NCI-H748 (cell line): ENCODE measurements around the gene WDR49.

Experiments used
- DNase-seq: peaks from one replicate; lab custom pipeline; 2025; ENCODE audit not compliant: unreplicated experiment; lab: John Stamatoyannopoulos, UW

WDR49 gene

DNA sequence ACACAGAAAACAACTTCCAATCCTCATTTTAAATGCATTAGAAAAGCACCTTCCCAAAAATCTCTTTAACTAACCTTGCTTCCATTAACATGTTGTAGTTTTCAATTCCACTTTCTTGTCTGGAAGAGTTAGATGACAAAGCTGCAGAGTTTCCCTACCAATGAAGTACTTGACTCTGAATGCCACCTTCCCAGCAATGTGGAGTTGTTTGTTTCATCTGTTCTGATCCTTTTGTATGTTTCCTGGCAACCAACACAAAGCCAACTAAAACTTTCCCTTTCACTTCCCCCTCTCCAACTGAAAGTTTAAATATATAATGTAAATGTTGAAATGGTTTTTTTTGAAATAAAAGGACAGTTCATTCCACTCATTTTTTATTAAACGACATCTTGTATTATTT is at the start of gene WDR49:
Gene WDR49, minus strand, starts transcription at position 183 of the 400 bp plus-strand sequence. CDS start 517 bp downstream, outside the sequence.
- peak; percentile 20 for DNase-seq

DNA sequence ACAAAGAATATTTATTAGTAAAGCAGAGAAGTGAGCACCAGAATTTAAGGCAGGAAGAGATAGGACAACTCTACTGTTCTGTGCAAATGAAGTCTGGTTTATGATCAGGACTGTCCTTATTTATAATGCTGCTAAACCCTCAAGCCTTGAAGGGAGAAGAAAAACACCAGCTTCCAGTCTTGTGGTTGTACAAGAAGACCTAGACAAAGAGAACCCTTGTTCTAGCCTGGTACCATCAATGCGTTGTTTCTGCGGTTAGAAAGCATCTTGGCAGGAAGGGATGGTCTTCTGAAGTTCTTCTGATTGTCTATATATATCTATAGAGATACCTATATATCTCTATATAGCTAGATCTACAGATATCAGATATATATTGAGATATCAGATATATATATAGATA is 47.2 kb upstream of the WDR49 start:
- DNase-seq = no peak

DNA sequence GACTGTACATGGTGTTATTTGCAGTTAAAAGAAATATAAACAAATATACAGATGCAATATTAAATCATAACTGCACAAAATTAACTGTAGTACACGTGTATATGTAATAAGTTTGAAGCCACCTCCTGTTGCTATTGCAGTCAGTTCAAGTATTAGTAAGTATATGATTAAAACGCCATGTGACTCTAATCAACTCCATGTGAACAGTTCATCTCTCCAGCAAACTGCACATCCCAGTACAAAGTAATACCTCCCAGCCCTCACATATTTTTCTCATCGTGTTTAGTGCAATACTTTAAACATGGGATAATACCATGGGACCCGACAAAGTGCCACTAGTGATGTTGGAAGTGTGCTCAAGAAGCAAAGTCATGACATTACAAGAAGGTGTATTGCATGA is 46.3 kb upstream of the WDR49 start:
- no peak for DNase-seq

DNA sequence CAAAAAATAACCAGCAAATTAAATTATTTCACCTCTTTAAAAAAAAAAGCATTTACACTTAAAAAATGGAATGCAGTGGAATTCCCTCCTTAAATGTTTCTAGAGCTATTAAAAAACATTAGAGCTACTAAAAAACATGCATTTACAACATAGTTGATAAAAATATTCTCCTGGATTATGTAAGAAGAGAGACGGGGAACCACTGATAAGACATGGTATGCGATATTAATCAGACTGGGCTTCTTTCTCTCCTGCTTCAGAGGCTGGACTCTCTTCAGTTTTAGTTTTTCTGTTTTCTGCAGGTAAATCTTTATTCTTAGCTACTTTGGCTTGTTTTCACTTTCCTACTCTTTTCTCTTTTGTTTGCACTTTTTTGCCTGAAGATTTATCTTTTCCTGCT is 40.4 kb upstream of the WDR49 start:
- DNase-seq = no peak

DNA sequence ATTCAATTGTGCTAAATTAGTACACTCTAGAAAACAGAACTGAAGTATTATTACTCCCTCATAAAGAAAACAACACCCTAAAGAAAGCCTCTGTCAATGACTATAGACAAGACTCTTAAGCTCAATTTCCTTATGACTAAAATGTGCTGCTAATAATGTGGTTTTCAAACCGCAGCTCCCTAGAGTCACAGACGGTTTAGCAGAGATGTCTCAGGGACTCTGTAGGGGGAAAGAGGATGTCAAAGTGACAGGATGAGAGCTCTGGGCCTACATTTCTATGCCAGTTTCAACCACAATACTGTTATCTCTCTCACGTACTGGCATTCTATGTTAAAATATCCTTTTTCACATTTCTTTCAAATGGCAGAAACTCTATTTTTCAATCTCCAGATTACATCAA is 37.6 kb upstream of the WDR49 start:
- no peak for DNase-seq

DNA sequence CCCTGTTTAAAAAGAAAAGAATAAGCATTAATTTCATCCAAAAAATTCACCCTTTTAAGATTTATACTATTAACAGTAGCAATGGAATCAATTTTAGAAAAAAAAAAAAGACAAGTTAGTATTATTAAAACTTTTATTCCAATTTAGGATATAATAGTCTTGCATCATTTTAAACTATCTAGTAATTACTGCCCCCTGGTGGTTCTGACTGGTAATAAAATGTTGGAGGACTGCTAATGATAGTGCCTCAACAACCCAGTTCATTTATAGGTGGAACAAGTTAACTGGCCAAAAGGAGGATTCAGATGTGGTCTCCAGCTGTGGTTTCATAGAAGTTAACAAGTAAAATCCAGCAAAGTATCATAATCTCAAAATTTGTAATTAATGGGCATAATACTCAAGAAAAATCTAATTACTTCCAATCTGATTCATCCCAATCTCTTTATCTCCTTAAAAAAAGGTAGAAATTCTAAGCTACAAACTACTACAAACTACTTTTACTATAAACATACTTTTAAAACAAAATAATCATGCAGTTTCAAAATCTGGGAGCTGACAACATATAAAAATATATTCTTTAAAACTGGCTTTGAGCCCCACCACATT is 30.7 kb upstream of the WDR49 start:
- peak; percentile 50 for DNase-seq

DNA sequence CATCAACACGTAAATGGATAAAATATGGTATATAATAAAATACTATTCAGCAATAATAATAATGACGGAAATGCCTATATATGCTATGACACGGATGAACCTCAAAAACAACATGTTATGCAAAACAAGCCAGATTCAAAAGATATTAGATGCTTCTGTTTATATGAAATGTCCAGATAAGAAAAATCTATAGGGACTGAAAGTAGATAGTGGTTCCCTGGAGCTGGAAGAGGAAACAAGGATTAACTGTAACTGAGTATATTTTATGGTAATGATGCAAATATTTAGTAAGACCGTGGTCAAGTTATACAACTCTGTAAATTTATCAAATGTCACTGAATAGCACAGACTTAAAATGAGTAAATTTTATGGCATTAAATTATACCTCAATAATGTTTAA is 25.8 kb upstream of the WDR49 start:
- no peak for DNase-seq

DNA sequence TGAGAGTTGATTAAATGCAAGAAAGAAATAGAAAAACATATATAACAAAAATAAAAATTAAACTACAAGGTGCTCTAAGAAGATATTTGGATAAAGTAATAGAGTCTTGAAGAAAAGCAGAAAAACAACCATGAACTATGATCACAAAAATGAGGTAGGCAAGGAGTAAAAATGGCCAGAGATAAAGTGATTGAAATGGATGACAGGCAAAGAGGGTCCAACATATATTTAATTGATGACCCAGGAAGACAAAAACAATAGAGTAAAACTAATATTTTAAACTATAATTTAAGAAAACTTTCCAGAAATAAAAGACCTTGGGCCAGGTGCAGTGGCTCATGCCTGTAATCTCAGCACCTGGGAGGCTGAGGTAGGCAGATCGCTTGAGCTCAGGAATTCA is 22.1 kb upstream of the WDR49 start:
- DNase-seq = no peak

DNA sequence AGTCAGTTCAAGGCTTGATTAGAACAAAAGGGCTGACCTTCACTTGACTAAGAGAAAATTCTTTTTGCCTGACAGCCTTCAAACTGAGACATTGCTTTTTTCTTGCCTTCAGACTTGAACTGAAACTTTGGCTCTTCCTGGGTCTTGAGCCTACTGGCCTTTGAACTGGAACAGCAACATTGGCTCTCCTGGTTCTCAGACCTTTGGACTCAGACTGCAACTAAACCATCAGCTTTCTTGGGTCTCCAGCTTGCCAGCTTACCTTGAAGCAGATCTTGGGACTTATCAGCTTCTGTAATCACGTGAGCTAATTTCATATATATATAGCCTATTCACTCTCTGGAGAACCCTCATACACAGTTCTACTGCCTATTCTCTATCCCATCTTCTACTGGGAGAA is 19.5 kb upstream of the WDR49 start:
- DNase-seq = no peak

DNA sequence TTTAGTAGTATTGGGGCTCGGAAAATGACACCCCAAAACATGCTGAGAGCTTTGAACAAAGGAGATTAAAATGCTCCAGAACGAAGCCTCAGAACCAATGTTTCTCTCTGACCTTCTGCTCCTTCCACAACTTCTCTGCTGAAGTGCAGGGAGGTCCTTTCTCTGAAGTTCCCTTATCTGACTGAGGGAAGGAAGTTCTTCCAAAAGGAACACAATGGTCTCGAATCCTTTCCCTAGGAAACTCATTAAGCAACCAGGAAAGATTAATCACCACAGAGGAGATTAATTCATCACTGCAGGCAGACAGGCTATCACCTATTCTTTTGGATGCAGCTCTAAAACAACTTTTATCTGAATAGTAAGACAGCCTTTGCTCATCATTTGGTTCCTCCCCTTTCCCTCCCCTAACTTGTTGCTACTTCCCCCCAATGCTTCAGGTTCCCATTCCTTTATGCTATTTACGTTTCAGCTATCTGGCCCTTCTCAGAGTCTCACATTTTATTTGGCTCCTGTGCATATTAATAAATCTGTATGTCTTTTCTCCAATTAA is 18.2 kb upstream of the WDR49 start:
- no peak for DNase-seq

DNA sequence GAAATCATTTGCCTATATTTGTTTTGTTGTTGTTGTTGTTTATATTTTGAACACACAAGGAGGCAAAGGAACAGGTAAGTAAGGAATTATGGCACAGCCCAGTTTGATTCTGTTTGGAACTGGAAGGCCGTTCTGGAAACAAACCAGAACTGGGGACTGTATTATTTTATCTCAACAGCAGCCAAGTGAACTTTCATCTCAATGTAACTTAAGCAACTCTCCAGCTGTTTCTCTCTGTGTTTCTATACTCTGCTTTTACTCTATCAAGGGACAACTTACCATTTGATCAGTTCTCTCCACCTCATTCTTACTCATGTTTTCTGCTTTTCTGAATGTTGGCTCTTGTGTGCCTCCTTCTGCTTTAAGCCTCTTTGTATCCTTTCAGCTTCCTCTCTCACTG is 16.0 kb upstream of the WDR49 start:
- DNase-seq = no peak

DNA sequence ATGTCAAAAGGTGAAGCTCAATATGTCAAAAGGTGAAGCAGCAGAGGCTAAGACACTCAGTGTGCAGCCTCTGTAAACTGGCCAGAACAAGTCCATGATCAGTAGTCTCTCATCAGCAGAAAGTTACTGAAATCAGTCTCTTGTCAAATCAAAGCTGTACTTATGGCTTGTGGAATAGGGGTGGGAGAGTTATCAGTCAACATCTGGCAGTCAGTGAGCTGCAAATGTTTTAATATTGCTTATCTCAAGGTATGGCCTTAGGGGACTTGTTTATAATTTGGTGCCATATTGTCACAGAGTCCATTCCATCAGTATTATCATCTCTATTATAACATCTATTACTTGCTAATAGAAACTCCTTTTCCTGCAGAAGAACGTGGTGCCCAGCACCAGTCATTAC is 14.9 kb upstream of the WDR49 start:
- no peak for DNase-seq

DNA sequence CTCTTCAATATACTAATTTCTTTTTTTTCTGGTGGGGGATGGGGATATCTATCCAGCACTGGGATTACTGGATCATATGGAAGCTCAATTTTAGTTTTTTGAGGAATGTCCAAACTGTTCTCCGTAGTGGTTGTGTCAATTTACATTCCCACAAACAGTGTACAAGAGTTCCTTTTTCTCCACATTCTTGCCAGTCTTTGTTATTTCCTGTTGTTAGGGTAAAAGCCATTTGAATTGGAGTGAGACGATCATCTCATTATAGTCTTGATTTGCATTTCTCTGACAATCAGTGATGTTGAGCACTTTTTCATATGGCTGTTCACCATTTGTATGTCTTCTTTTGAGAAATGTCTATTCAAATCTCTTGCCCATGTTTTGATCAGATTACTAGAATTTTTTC is 12.8 kb upstream of the WDR49 start:
- DNase-seq = no peak

DNA sequence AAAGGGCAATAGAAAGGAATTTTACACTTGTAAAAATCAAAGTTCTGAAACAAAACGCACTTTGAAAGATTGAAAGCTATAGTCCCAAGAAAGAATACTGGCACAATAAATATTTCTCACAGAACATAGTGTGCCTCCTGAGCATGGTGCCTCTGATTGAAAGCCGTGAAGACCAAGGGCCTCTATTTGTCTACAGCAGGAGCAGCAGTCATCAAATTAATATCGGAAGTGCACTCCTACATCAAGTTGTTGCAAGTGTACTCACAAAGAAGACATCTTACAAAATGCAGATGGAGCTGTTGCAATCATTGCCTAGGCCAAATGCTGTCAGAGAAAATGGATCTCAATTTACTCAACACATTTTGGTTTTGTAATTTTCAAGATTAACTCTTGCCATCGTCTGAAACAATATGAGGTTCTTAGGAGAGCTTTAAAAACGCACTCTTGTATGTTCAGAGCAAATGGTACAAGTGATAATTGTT is 9.2 kb upstream of the WDR49 start:
- no peak for DNase-seq

DNA sequence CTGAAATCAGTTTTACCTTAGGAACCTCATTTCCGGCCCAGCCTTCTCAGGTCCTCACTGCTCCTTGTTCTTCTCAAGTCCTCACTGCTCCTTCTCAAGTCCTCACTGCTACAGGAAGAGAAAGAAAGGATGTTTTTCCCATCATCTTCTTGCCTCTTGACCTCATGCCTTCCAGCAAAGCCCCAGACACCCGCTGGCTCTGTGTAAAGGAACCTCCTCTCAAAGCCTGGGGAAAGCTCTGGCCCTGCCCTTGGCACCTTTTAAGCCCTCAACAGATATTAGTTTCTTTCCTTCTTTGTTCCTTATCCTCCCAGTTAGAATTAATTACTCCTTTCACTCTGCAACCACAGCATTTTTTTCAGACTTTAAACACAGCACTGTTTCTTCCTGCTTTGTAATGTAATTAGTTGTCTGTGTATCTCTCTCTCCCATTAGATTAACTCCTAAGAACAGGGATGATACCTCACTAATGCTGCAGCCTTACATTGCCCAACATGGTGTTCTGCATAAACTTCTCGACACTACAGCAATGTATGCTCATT is 4.0 kb upstream of the WDR49 start:
- no peak for DNase-seq

DNA sequence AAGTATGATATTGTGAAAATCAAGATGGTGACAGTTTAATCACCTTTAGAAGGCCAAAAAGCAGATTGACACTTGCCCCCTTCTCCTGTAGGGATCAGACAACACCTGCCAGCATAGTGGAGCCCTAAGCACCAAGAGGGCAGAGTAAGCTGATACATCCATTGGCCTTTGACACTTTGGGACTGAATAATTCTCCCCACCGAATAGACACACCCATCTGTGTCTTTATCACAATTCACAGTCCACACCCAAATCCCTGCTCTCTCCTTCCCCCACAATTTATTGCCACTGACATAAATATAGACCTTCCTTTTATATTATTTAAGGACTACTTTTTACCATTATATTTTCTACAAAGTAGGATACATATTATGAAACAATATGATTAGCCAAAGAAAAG is 3.1 kb upstream of the WDR49 start:
- no peak for DNase-seq

DNA sequence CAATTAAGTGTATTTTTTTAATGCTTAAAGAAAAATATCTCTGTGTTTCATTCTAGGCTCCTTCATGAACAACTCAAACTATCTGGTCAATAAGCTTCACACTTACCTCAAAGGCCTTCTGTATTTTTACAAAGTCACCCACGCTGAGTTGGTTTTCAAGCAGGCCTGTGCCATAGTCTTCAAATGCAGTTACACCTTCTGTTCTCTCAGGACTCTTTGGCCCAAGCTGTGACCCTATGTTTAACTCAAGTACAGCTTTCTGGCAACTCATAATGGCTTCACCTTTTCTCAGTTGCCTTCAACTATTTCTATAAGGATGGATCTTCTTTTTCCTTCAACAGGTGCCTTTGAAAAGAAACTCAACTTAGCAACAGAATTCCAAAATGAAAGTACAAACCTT is 587 bp downstream of the WDR49 start:
- no peak for DNase-seq

DNA sequence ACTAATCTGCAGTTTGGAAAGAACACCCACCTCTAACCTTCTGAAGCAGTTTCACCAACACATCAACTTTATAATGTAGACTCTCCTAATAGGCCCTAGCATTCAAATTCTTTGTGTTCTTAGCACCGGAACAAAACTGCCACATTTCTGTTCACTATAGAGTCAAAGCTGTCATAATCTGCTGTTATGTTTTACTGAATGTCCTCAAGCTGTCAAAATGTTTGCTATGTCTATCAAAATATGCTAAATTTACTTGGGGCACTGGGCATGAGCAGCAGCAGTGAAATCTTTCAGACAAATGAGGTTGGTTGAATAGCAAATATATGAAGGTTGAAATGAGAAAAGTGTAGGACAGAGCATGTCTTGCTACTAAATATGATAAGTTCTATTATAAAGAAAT is 1.9 kb downstream of the WDR49 start:
- DNase-seq = no peak

DNA sequence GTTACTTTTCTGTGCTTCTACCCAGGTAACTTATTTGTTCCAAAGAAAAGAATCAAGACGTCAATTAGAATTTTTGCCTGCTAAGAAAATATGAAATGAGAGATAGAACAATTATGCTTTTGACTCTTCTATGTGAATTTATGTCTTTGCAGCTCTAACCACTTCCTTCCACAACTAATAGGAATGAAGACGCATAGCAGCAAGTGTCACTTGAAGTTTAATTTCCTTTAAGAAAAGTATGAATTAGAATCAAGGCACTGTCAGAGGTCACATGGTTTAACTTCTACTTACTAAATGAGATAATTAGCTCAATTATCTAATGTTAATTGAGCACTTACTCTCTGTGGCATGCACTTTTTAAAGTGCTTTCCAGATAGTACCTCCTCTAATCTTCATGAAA is 3.3 kb downstream of the WDR49 start:
- DNase-seq = no peak

DNA sequence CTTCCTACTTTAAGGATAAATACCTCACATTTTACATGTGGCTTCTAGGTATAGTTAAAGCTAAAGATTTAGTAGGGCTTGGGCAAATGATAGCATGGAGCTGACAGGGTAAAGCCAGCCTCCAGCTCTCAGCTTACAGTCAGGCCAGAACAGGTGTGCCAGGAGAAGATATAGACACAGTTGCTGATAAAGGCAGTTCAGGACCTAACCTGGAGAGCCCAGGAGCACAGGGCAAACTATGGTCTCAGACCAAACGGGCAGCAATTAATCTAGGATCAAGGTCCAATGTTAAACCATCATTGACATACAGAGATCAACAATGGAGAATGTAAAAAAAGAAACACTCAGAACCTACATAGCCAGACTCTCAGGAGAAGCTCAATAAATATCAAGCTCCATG is 4.0 kb downstream of the WDR49 start:
- DNase-seq = no peak

DNA sequence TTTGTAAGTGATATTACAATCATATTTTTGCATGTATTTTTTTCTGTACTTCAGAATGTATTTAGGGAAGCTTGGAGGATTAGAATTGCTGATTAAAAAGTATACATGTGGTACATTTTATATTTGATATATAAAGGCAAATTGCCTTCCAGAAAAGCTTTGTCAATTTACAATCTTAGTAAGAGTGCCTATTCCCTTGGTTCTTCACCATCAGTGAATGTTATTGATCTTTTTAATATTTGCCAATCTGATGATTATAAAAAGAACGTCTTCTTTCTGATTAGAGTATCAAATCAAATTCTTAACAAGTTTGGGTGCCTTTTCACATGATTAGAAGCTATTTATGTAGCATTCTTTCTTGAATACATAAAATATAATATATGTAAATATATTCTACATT is 9.1 kb downstream of the WDR49 start:
- DNase-seq = no peak

DNA sequence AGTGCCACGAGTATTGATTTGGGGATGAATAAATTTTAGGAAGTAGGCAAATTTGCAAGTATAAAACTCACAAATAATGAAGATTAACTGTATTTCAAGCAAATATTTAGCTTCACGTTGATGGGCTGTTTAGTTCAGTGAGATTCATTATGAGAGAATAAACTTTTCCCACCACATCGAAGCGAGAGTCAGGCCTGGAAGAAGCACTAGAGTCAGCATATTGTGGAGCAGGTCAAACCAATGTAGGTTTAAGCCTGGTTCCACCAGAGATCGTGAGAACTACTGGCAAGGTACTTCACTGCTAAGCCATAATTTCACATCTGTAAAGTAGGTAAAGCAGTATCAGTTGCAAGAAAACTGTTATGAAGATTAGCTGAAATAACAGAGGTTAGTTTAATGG is 22.3 kb downstream of the WDR49 start:
- no peak for DNase-seq

DNA sequence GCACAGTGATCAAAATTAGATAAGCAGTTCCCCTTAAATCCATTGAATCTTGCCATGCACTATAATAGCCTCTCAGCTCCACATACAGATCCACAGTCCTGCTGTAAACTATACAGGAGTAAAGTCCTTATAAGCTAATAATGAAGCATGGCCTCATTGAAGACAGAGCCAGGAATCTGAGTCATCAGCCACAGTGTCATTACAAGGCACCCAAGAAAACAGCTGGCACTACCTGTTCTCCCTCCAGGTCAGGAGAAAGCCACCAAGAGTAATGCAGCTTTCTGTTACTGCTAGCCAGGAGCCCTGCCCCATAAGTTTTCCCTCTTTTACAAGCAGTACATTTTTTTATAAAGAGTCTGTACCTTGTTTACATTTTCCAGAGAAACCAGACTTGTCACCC is 27.3 kb downstream of the WDR49 start:
- DNase-seq = no peak
